Keratinocyte (primary cell): ENCODE results near the gene MUC3A. TPM values are rescaled to one million over a fixed set of nuclear protein-coding genes. Genes with fewer than 3 reads are reported as not detected.
"Not testable (repeated sequence)": the region's sequence is repeated elsewhere in the genome, so short reads cannot be mapped to it uniquely, and the experiment has no call there.

ENCODE experiments used
- DNase-seq: peaks from one replicate; pipeline ENCODE4 v3.0.0-alpha.2; 2011; ENCODE audit warnings: low read depth, missing footprints, low spot score
- FAIRE-seq: peaks from 2 replicates; lab custom pipeline; 2011; peaks lifted over from hg19 to GRCh38; lab: Jason Lieb, UNC
- H2AFZ ChIP-seq: 2 replicates; pipeline ENCODE4 v1.6.0; 2012; ENCODE audit warnings: low read length, control low read depth, inconsistent platforms; ENCODE audit not compliant: control insufficient read depth
- H3K27ac ChIP-seq: 2 replicates; pipeline ENCODE4 v1.5.1; 2011; ENCODE audit warnings: low read length; ENCODE audit not compliant: control insufficient read depth, insufficient read depth
- H3K27me3 ChIP-seq: 3 replicates; pipeline ENCODE4 v1.6.0; 2011; ENCODE audit warnings: low read length; ENCODE audit not compliant: control insufficient read depth, insufficient read depth; ENCODE audit errors: extremely low read depth
- H3K36me3 ChIP-seq, 2 experiments: 2 replicates in 1 of 2; 3 replicates in 1 of 2; pipeline ENCODE4 v1.5.1; 2011; ENCODE audit warnings: low read length in 2 of 2, mild to moderate bottlenecking in 1 of 2; ENCODE audit not compliant: control insufficient read depth in 2 of 2, insufficient read depth in 2 of 2; ENCODE audit errors: extremely low read depth in 1 of 2
- H3K4me1 ChIP-seq: 3 replicates; pipeline ENCODE4 v1.5.1; 2011; ENCODE audit warnings: low read length; ENCODE audit not compliant: control insufficient read depth, insufficient read depth; ENCODE audit errors: extremely low read depth
- H3K4me2 ChIP-seq: 3 replicates; pipeline ENCODE4 v1.6.0; 2011; ENCODE audit warnings: low read depth, low read length; ENCODE audit not compliant: control insufficient read depth, insufficient read depth; ENCODE audit errors: extremely low read depth
- H3K4me3 ChIP-seq, 3 experiments: fragments of 200-600 bp in 1 of 3; sonication (generic) in 1 of 3; 2 replicates in 2 of 3; 3 replicates in 1 of 3; pipeline ENCODE4 v1.5.1; 2011 to 2016; ENCODE audit warnings: low read length in 3 of 3, mild to moderate bottlenecking in 3 of 3, control low read depth in 2 of 3, inconsistent platforms in 1 of 3, low read depth in 1 of 3, mixed read lengths in 1 of 3, mixed run types in 1 of 3, moderate library complexity in 1 of 3; ENCODE audit not compliant: control insufficient read depth in 2 of 3, insufficient read depth in 2 of 3; ENCODE audit errors: extremely low read depth in 1 of 3
- H3K79me2 ChIP-seq: 2 replicates; pipeline ENCODE4 v1.6.0; 2012; ENCODE audit warnings: low read length; ENCODE audit not compliant: control insufficient read depth, insufficient read depth
- H3K9ac ChIP-seq: 3 replicates; pipeline ENCODE4 v1.6.0; 2011; ENCODE audit warnings: low read length; ENCODE audit not compliant: control insufficient read depth, insufficient read depth; ENCODE audit errors: extremely low read depth
- H3K9me1 ChIP-seq: 3 replicates; pipeline ENCODE4 v1.6.0; 2011; ENCODE audit warnings: low read length; ENCODE audit not compliant: control insufficient read depth, insufficient read depth; ENCODE audit errors: extremely low read depth
- H3K9me3 ChIP-seq: 2 replicates; pipeline ENCODE4 v1.5.1; 2012; ENCODE audit warnings: low read depth, low read length; ENCODE audit not compliant: control insufficient read depth
- H4K20me1 ChIP-seq: 3 replicates; pipeline ENCODE4 v1.6.0; 2011; ENCODE audit warnings: low read length; ENCODE audit not compliant: control insufficient read depth, insufficient read depth; ENCODE audit errors: extremely low read depth
- EZH2 ChIP-seq: IDR thresholded peaks from one replicate; pipeline ENCODE4 v1.6.1; 2012; ENCODE audit warnings: inconsistent platforms, mild to moderate bottlenecking, low read length, moderate library complexity
- dilution Hi-C: fragments of 300-500 bp; cut with MboI; formaldehyde crosslinking; loops from one replicate; pipeline ENCODE4 v1.7.0; 2020; ENCODE audit warnings: low sequenced_read_pairs; ENCODE audit not compliant: extremely low pct_ligation_motif_present
- polyA plus RNA-seq, 5 experiments: library from polyadenylated mRNA; depleted of rRNA in 3 of 5; stranded (reverse) in 3 of 5; stranded (forward) in 1 of 5; unstranded in 1 of 5; fragments of >200 nt; gene quantifications; 1 replicate in 1 of 5; 2 replicates in 3 of 5; 3 replicates in 1 of 5; pipeline versions ENCODE4 v1.2.1 to v1.2.3, GENCODE V29; 2011 to 2012; ENCODE audit warnings: missing spikeins in 2 of 5, low read depth in 1 of 5, low replicate concordance in 1 of 5
- TF ChIP-seq, protein P1 (sequence below), 3 experiments: IDR thresholded peaks in 1 of 3; conservative IDR thresholded peaks in 1 of 3; optimal IDR thresholded peaks in 1 of 3; 2 replicates in 2 of 3; 3 replicates in 1 of 3; pipeline versions ENCODE3 to v1.5.1; 2011; ENCODE audit warnings: low read length in 3 of 3, mild to moderate bottlenecking in 3 of 3, moderate library complexity in 2 of 3, control low read depth in 1 of 3, inconsistent platforms in 1 of 3; ENCODE audit not compliant: insufficient read depth in 2 of 3; ENCODE audit errors: extremely low read depth in 1 of 3

MUC3A gene
- polyA plus RNA-seq, 1 donor (not counting 4 experiments of a cell fraction or from before 2014, with no cell fraction given) = 0.10 TPM

DNA sequence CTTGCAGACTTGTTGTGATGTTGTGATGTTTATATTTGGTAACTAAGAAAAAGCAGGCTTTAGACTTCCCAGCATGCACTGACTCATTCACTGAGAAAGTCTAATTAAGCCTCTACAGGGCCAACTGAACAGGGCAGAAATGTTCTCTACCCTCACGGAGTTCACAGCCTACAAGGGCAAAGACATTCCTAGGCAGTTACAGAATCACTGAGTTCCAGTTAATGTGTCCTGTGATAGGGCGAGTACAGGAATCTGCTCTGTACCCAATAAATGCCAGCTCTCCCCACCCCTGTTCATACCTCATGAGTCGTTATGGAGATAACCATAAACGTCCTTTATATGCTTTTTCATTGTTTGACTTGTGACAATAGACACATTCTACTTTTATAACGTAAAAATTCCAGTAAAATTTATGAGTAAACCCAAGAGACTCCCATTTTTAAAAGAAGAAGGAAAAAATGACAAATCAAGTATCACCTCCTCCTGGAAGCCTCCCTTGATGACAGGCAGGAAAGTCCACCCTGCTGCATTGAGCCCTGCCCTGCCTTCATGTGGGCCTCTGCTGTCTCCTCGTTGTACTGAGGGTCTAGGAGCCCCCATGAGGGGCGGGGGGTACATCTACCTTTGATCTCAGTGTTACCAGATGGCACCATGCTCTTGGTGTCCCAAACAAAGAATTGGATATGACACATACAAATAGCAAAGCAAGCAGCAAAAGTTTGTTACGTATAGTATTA lies 34.3 kb downstream of the MUC3A start:
- Histone ChIP-seq H3K4me2 (no peak overlapping the region), H3K36me3 (no peaks in the 10 kb centered on the region), H3K27me3 (no peaks in the 10 kb centered on the region), H3K4me1 (no peaks in the 10 kb centered on the region), H4K20me1 (no peaks in the 10 kb centered on the region), H3K9me3 (no peaks in the 10 kb centered on the region), H3K4me3 (no peak overlapping the region), H2AFZ (no peak overlapping the region), H3K79me2 (no peaks in the 10 kb centered on the region), H3K9me1 (no peaks in the 10 kb centered on the region), H3K9ac (no peak overlapping the region), H3K27ac (no peak overlapping the region)
- no peak for DNase-seq
- TF ChIP-seq, protein P1, sequence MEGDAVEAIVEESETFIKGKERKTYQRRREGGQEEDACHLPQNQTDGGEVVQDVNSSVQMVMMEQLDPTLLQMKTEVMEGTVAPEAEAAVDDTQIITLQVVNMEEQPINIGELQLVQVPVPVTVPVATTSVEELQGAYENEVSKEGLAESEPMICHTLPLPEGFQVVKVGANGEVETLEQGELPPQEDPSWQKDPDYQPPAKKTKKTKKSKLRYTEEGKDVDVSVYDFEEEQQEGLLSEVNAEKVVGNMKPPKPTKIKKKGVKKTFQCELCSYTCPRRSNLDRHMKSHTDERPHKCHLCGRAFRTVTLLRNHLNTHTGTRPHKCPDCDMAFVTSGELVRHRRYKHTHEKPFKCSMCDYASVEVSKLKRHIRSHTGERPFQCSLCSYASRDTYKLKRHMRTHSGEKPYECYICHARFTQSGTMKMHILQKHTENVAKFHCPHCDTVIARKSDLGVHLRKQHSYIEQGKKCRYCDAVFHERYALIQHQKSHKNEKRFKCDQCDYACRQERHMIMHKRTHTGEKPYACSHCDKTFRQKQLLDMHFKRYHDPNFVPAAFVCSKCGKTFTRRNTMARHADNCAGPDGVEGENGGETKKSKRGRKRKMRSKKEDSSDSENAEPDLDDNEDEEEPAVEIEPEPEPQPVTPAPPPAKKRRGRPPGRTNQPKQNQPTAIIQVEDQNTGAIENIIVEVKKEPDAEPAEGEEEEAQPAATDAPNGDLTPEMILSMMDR (optimal IDR thresholded peaks at IDR 0.05 in 1 of 3, IDR thresholded peaks at IDR 0.05 in 1 of 3, conservative IDR thresholded peaks at IDR 0.05 in 1 of 3; ENCODE audit: extremely low read depth in 1 of 3, insufficient read depth in 2 of 3, low read length in 3 of 3) = no peak
- TF ChIP-seq EZH2 = no peak
- dilution Hi-C loops = no loop called here
- no peak for FAIRE-seq

DNA sequence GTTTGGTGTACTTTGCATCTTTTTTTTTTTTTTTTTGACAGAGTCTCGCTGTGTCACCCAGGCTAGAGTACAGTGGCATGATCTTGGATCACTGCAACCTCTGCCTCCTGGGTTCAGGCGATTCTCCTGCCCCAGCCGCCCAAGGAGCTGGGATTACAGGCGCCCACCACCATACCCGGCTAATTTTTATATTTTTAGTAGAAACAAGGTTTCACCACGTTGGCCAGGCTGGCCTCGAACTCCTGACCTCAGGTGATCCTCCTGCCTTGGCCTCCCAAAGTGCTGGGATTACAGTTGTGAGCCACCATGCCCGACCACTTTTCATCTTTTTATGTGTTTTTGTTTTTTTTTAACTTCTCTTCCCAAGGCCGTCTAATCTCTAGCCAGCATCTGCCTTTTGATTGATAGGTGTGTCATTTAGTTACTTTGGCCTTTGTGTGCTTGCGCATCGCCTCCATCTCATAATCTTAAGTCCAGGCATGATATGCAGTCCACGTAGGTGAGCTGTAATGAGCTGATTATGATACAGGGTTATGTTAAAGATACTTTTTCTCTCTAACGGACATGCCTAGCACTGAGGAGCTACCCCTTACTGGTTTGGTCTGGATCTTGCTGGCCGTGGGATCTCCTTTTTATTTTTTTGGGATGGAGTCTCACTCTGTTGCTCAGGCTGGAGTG lies 35.0 kb downstream of the MUC3A start:
- H2AFZ ChIP-seq, H3K9me3 ChIP-seq, H3K9ac ChIP-seq, H3K9me1 ChIP-seq, dilution Hi-C loops, DNase-seq, H4K20me1 ChIP-seq, H3K4me1 ChIP-seq, H3K79me2 ChIP-seq, H3K27me3 ChIP-seq, FAIRE-seq, H3K36me3 ChIP-seq, H3K4me3 ChIP-seq, H3K4me2 ChIP-seq, H3K27ac ChIP-seq: not testable (repeated sequence)

DNA sequence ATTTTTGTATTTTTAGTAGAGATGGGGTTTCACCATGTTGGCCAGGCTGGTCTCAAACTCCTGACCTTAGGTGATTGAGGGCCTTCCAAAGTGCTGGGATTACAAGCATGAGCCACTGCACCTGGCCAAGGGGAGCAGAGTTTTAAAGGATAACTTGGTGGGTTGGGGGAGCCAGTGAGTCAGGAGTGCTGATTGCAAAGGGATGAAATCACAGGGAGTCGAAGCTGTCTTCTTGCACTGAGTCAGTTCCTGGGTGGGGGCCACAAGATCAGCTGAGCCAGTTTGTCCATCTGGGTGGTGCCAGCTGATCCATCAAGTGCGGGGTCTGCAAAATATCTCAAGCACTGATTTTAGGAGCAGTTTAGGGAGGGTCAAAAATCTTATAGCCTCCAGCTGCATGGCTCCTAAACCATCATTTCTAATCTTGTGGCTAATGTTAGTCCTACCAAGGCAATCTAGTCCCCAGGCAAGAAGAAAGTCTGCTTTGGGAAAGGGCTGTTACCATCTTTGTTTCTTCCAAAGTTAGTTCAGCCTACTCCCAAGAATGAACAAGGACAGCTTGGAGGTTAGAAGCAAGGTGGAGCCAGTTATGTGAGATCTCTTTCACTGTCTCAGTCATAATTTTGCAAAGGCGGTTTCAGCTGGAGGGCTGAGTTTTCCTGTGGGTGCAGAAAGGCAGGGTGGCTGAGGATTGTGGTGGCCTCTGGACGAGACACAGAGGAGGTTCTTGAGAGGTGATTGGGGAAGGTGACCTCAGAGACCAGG lies 35.9 kb downstream of the MUC3A start:
- H3K27me3 ChIP-seq, H3K9me3 ChIP-seq, DNase-seq, H3K4me1 ChIP-seq, H3K36me3 ChIP-seq, FAIRE-seq, H2AFZ ChIP-seq, H3K4me2 ChIP-seq, H3K27ac ChIP-seq, dilution Hi-C loops, H3K9me1 ChIP-seq, H4K20me1 ChIP-seq, H3K4me3 ChIP-seq, H3K79me2 ChIP-seq, H3K9ac ChIP-seq: not testable (repeated sequence)
